H9 (cell line): ENCODE data around the gene SCFD2. TPM values are rescaled to one million over a fixed set of nuclear protein-coding genes. Genes with fewer than 3 reads are reported as not detected.
A peak's percentile ranks its signal among the peaks of the same experiment; 100 is the strongest.

ENCODE experiments used
- DNase-seq: peaks from one replicate; pipeline ENCODE4 v3.0.0-alpha.2; 2017
- H2AFZ ChIP-seq: one replicate; pipeline ENCODE4 v1.6.1; 2013; ENCODE audit warnings: mild to moderate bottlenecking, low read length, control low read depth, moderate library complexity
- H2AK5ac ChIP-seq: 2 replicates; pipeline ENCODE4 v1.6.1; 2013; ENCODE audit warnings: low read length, control low read depth, mixed read lengths; ENCODE audit not compliant: insufficient read length
- H2BK120ac ChIP-seq: one replicate; pipeline ENCODE4 v1.6.1; 2013; ENCODE audit warnings: low read depth, mild to moderate bottlenecking, low read length, control low read depth, inconsistent platforms; ENCODE audit not compliant: poor library complexity, severe bottlenecking
- H2BK12ac ChIP-seq: 2 replicates; pipeline ENCODE4 v1.6.1; 2013; ENCODE audit warnings: low read length, control low read depth, mixed read lengths, low read depth; ENCODE audit not compliant: insufficient read length
- H2BK15ac ChIP-seq: 2 replicates; pipeline ENCODE4 v1.6.1; 2013; ENCODE audit warnings: low read depth, low read length, control low read depth
- H2BK20ac ChIP-seq: one replicate; pipeline ENCODE4 v1.6.1; 2013; ENCODE audit warnings: low read depth, mild to moderate bottlenecking, low read length, control low read depth, inconsistent platforms; ENCODE audit not compliant: poor library complexity, severe bottlenecking
- H2BK5ac ChIP-seq: 2 replicates; pipeline ENCODE4 v1.6.1; 2013; ENCODE audit warnings: low read length, control low read depth, mixed read lengths; ENCODE audit not compliant: insufficient read length
- H3K14ac ChIP-seq: 2 replicates; pipeline ENCODE4 v1.6.1; 2013; ENCODE audit warnings: low read length, control low read depth; ENCODE audit not compliant: insufficient read depth
- H3K18ac ChIP-seq: 2 replicates; pipeline ENCODE4 v1.6.1; 2013; ENCODE audit warnings: low read depth, mild to moderate bottlenecking, mixed read lengths, low read length, control low read depth; ENCODE audit not compliant: insufficient read length
- H3K23ac ChIP-seq: 2 replicates; pipeline ENCODE4 v1.6.1; 2013; ENCODE audit warnings: low read length, control low read depth, mixed read lengths, low read depth; ENCODE audit not compliant: insufficient read length
- H3K23me2 ChIP-seq: 2 replicates; pipeline ENCODE4 v1.6.1; 2013; ENCODE audit warnings: low read depth, mild to moderate bottlenecking, mixed read lengths, low read length, control low read depth; ENCODE audit not compliant: insufficient read length, poor library complexity, severe bottlenecking
- H3K27ac ChIP-seq: 2 replicates; pipeline ENCODE4 v1.5.1; 2013; ENCODE audit warnings: low read length, control low read depth, mixed read lengths, low read depth; ENCODE audit not compliant: insufficient read length
- H3K27me3 ChIP-seq: 2 replicates; pipeline ENCODE4 v1.6.1; 2013; ENCODE audit warnings: low read length, control low read depth, inconsistent platforms; ENCODE audit not compliant: insufficient read depth
- H3K4ac ChIP-seq: 2 replicates; pipeline ENCODE4 v1.6.1; 2013; ENCODE audit warnings: low read depth, mild to moderate bottlenecking, control low read depth, inconsistent platforms, low read length, moderate library complexity
- H3K4me1 ChIP-seq: 2 replicates; pipeline ENCODE4 v1.6.1; 2013; ENCODE audit warnings: low read length, control low read depth, inconsistent platforms; ENCODE audit not compliant: insufficient read depth
- H3K4me2 ChIP-seq: 2 replicates; pipeline ENCODE4 v1.6.1; 2013; ENCODE audit warnings: low read length, control low read depth, mixed read lengths; ENCODE audit not compliant: insufficient read length, insufficient read depth
- H3K56ac ChIP-seq: 2 replicates; pipeline ENCODE4 v1.6.1; 2013; ENCODE audit warnings: low read depth, mild to moderate bottlenecking, mixed read lengths, low read length, control low read depth; ENCODE audit not compliant: insufficient read length
- H3K79me1 ChIP-seq: 2 replicates; pipeline ENCODE4 v1.6.1; 2013; ENCODE audit warnings: low read depth, mild to moderate bottlenecking, moderate library complexity, low read length, control low read depth, inconsistent platforms; ENCODE audit not compliant: insufficient read depth, poor library complexity, severe bottlenecking
- H3K79me2 ChIP-seq: 2 replicates; pipeline ENCODE4 v1.6.1; 2013; ENCODE audit warnings: low read length, control low read depth, inconsistent platforms; ENCODE audit not compliant: insufficient read depth
- H3K9ac ChIP-seq: 2 replicates; pipeline ENCODE4 v1.6.1; 2013; ENCODE audit warnings: low read length, control low read depth, mixed read lengths; ENCODE audit not compliant: insufficient read length; ENCODE audit errors: extremely low read depth
- H3K9me3 ChIP-seq: one replicate; pipeline ENCODE4 v1.6.1; 2013; ENCODE audit warnings: low read depth, low read length, inconsistent platforms; ENCODE audit not compliant: control insufficient read depth
- H3T11ph ChIP-seq: one replicate; pipeline ENCODE4 v1.6.1; 2013; ENCODE audit warnings: mild to moderate bottlenecking, low read length, control low read depth, inconsistent platforms
- H4K20me1 ChIP-seq: one replicate; pipeline ENCODE4 v1.6.1; 2013; ENCODE audit not compliant: control insufficient read depth, insufficient read length, insufficient read depth
- H4K5ac ChIP-seq: 2 replicates; pipeline ENCODE4 v1.6.1; 2013; ENCODE audit warnings: low read depth, mild to moderate bottlenecking, mixed read lengths, low read length, control low read depth; ENCODE audit not compliant: insufficient read length
- H4K8ac ChIP-seq: replicated peaks from 2 replicates; pipeline ENCODE4 v1.6.1; 2013; ENCODE audit warnings: low read length, control low read depth, mixed read lengths, low read depth; ENCODE audit not compliant: insufficient read length
- H4K91ac ChIP-seq: 2 replicates; pipeline ENCODE4 v1.6.1; 2013; ENCODE audit warnings: low read depth, mild to moderate bottlenecking, moderate library complexity, mixed read lengths, low read length, control low read depth; ENCODE audit not compliant: insufficient read length
- H3K27ac Mint-ChIP-seq, 3 experiments: 2 replicates in 2 of 3; 3 replicates in 1 of 3; pipeline ENCODE4 v1.8.0; 2020 to 2021; ENCODE audit warnings: mixed read lengths in 3 of 3, mild to moderate bottlenecking in 1 of 3, moderate library complexity in 1 of 3
- H3K27me3 Mint-ChIP-seq: 2 replicates; pipeline ENCODE4 v1.8.0; 2021; ENCODE audit warnings: low read depth, mild to moderate bottlenecking, moderate library complexity, mixed read lengths
- H3K36me3 Mint-ChIP-seq, 3 experiments: 2 replicates in 2 of 3; 3 replicates in 1 of 3; pipeline ENCODE4 v1.8.0; 2020 to 2021; ENCODE audit warnings: low read depth in 3 of 3, mixed read lengths in 3 of 3; ENCODE audit not compliant: insufficient read depth in 1 of 3
- H3K4me1 Mint-ChIP-seq, 2 experiments: 2 replicates each; pipeline ENCODE4 v1.8.0; 2020; ENCODE audit warnings: mixed read lengths in 2 of 2
- H3K4me3 Mint-ChIP-seq, 2 experiments: 2 replicates in 1 of 2; 3 replicates in 1 of 2; pipeline ENCODE4 v1.8.0; 2020 to 2021; ENCODE audit warnings: mild to moderate bottlenecking in 2 of 2, mixed read lengths in 2 of 2, moderate library complexity in 1 of 2
- H3K9me3 Mint-ChIP-seq, 2 experiments: 2 replicates in 1 of 2; 3 replicates in 1 of 2; pipeline ENCODE4 v1.8.0; 2020; ENCODE audit warnings: mild to moderate bottlenecking in 2 of 2, mixed read lengths in 2 of 2, moderate library complexity in 1 of 2
- CTCF ChIP-seq: fragments of 200-600 bp; sonication (generic); conservative IDR thresholded peaks from 3 replicates; pipeline ENCODE4 v1.8.0; 2021; ENCODE audit warnings: antibody characterized with exemption, mild to moderate bottlenecking
- WGBS: extraction: QIAGEN DNeasy Blood & Tissue Kit; methylation state at CpG from one replicate; pipeline ENCODE4 v1.1.7; 2013; ENCODE audit warnings: missing lambda C conversion rate, low lambda C conversion rate, mixed read lengths; ENCODE audit not compliant: insufficient read length; ENCODE audit errors: extremely low coverage; 5-methylcytosine and 5-hydroxymethylcytosine counted together
- total RNA-seq: library from RNA; stranded (reverse); gene quantifications from 2 replicates; pipeline ENCODE4 v1.2.1, GENCODE V29; 2021

Gene SCFD2
- total RNA-seq, 1 experiment from 2014 or later = 10.1 TPM

DNA sequence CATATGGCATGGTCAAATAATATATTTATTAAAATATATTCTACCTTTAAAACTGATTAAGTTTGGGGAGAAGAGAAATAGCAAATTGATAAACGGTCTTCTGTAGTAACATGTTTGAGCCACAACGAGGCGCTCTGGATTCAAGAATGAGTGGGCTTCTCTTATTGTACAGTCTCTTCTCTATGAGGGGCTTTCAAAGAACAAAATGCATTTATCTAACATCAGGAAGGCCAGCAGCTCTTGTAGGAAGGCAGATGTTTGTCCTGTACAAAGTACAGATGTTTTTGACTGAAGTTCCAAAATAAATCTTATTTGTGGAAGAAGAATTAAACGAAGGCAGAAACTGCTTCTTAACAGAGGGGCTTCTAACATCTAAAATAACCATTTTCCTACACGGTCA is 350.2 kb downstream of the SCFD2 start:
- Histone ChIP-seq H2BK120ac (no peak overlapping the region), H3K4me2 (no peak overlapping the region), H3K23ac (no peak overlapping the region), H3T11ph (no peak overlapping the region), H3K56ac (no peak overlapping the region), H3K4me1 (no peaks in the 10 kb centered on the region), H2BK5ac (no peak overlapping the region), H3K79me1 (no peaks in the 10 kb centered on the region), H4K5ac (no peak overlapping the region), H3K9ac (no peak overlapping the region), H3K4ac (no peak overlapping the region), H2BK15ac (no peak overlapping the region), H2AFZ (no peak overlapping the region), H2BK12ac (no peak overlapping the region), H3K27ac (no peak overlapping the region), H2BK20ac (no peak overlapping the region), H3K18ac (no peak overlapping the region), H3K27me3 (no peaks in the 10 kb centered on the region), H4K8ac (no peak overlapping the region), H3K9me3 (no peaks in the 10 kb centered on the region), H3K79me2 (no peaks in the 10 kb centered on the region), H3K14ac (no peak overlapping the region), H3K23me2 (no peaks in the 10 kb centered on the region), H2AK5ac (no peak overlapping the region), H4K20me1 (no peaks in the 10 kb centered on the region), H4K91ac (no peak overlapping the region)
- Mint-ChIP-seq H3K9me3 (no peaks in the 10 kb centered on the region), H3K36me3 (no peaks in the 10 kb centered on the region), H3K4me1 (peaks cover 2 to 11% of the 10 kb centered on the region in 2 experiments; a peak in 2 of 4 replicates), H3K27ac (no peak overlapping the region), H3K4me3 (no peak overlapping the region), H3K27me3 (no peaks in the 10 kb centered on the region)
- TF ChIP-seq CTCF = peak; percentile 90
- peak; percentile 37 for DNase-seq
- no CpG with 5 or more reads among the region's 5 CpGs for WGBS
